Fibroblast of the aortic adventitia (primary cell): Measurements from ENCODE around the gene LSAMP. TPM values are rescaled to one million over a fixed set of nuclear protein-coding genes. Genes with fewer than 3 reads are reported as not detected.

Experiments used
- DNase-seq: peaks from one replicate; pipeline ENCODE4 v3.0.0-alpha.2; 2010; ENCODE audit warnings: low read depth
- H3K4me3 ChIP-seq: 2 replicates; pipeline ENCODE4 v1.5.1; 2011; ENCODE audit warnings: low read depth, mild to moderate bottlenecking, control low read depth, low read length, moderate library complexity
- total RNA-seq: library from RNA; depleted of rRNA; stranded (reverse); fragments of >200 nt; gene quantifications from 2 replicates; pipeline ENCODE4 v1.2.3, GENCODE V29; 2012; ENCODE audit warnings: low replicate concordance
- TF ChIP-seq, protein P1 (sequence below): IDR thresholded peaks from 2 replicates; pipeline ENCODE4 v1.5.1; 2011; ENCODE audit warnings: mild to moderate bottlenecking, low read length, control low read depth, inconsistent platforms; ENCODE audit not compliant: insufficient read depth

The LSAMP gene
- total RNA-seq, 1 donor: 9.8 TPM

DNA sequence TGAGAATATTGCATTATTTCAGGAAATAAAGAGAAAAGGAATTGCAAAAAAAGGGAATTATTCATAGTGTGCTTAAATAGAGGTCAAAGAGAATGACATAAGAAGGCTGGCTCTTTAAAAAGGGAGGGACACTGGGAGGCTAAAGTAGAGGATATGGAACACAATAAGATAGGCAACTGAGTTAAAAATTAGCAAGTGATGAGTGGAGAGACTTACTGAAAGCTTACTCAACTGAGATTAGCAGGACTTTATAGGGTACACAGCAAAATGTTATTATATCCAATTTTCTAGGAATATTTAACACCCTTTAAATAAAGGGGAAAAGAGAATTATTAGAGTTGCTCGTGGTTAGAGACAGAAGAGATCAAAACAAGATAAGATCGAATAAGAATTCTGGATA is 375.2 kb downstream of the LSAMP start:
- H3K4me3 ChIP-seq: no peak overlapping the region
- TF ChIP-seq, protein P1, sequence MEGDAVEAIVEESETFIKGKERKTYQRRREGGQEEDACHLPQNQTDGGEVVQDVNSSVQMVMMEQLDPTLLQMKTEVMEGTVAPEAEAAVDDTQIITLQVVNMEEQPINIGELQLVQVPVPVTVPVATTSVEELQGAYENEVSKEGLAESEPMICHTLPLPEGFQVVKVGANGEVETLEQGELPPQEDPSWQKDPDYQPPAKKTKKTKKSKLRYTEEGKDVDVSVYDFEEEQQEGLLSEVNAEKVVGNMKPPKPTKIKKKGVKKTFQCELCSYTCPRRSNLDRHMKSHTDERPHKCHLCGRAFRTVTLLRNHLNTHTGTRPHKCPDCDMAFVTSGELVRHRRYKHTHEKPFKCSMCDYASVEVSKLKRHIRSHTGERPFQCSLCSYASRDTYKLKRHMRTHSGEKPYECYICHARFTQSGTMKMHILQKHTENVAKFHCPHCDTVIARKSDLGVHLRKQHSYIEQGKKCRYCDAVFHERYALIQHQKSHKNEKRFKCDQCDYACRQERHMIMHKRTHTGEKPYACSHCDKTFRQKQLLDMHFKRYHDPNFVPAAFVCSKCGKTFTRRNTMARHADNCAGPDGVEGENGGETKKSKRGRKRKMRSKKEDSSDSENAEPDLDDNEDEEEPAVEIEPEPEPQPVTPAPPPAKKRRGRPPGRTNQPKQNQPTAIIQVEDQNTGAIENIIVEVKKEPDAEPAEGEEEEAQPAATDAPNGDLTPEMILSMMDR: no peak
- no peak for DNase-seq

DNA sequence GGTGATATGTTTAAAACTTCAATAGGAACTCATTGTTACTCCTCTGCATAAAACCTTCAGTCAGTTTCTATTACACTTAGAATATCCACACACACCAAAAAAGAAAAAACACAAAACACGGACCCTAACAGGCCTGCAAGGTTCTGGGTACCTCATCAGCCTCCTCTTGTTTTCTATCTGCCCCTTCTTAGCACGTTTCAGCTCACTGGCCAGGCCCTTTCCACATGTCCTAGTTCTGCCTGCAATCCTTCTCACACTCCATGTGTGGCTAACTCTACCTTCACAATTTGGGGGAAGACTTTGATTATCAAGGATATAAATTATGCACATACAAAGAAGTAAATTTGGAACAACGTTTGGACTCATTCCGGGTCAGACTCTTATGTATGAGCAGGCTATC is 376.3 kb downstream of the LSAMP start:
- DNase-seq: no peak
- TF ChIP-seq, protein P1: no peak

DNA sequence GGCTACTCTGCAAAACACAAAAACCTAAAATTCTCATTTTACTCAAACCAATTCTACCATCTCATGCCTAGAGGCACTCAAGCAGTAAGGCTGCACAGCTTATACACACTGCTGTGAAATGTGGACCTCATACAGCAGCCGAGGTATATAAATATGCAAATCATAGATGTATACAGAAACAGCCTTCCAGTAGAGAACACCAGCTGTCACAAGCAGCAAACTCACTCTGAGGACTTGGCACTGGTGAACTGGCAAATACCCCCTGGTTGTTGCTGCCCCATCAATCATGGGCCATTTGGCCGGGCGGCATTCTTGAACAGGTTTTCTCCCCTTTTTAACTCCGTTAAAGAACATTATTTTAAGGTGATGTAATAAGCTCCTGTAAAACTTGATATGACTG is 378.0 kb downstream of the LSAMP start:
- TF ChIP-seq, protein P1: no peak

More for the DNA sequence above, 376.3 kb downstream of the LSAMP start:
- H3K4me3 ChIP-seq: no peak overlapping the region

DNA sequence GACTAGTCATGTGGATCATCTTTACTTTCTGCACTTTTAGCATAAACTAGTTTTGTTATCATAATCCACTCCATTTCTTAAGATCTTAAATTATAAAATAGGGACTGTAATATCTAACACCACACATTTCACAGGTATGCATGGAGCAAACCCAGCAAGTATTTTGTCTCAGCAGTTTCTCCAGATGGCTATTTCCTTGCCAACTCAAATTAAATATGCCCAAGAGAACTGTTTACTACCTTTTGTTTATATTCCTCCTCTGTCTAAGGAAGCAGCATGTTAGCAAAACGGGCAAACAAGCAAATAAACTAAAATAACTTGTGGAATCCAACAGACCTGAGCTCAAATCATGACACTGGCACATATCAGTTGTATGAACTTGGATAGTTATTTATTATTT is 379.8 kb downstream of the LSAMP start:
- no peak overlapping the region for H3K4me3 ChIP-seq
- TF ChIP-seq, protein P1: no peak
- no peak for DNase-seq

More for the DNA sequence above, 378.0 kb downstream of the LSAMP start:
- DNase-seq: no peak
- no peak overlapping the region for H3K4me3 ChIP-seq

DNA sequence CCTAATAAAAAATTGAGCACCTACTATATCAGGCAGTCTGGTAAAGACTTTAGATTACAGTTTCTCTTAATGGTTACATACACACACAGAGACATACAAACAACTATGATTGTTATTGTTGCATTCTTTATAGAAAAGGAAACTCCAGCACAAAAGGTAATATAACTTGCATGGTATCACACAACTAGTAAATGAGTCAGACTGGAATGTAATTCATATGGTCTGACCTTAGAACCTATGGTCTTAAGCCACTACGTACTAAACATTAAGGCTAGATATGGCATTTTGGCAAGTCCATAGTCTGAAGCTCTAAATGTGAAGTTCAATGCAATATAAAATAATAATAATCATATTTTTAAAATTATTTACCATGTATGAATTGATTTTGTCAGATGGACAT is 380.6 kb downstream of the LSAMP start:
- TF ChIP-seq, protein P1: no peak
- no peak overlapping the region for H3K4me3 ChIP-seq
- DNase-seq: no peak

DNA sequence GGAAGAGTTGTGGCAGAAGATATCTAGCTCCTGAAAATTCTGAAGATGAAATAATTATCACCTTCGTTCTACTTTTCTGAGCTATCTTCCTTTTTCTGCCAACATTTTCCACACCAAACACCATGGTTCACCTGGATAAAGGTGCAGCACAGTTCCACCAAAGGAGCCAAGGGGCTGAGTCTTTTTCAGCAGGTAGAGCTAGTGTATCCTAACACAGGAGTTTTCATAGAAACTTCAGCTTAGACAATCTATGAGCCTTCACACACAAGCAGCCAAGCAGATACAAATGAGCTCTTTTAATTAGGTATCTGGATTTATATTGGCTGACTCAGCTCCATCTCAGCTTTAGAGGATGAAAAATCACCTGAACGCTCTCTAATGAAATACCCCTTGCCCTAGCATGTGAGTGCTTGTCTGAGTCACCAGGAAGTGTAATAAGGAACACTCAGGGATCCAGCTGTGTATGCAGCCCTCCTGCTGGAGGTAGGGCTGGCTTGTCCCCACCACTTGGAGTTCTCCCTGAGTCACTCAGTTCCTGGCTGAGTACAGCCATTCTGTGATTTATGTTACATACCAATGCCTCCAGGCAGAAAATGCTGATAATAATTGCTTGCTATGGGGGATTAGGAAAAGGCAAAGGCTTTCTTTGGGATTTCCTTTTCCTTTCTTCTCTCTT is 385.7 kb downstream of the LSAMP start:
- H3K4me3 ChIP-seq: no peak overlapping the region
- TF ChIP-seq, protein P1: no peak
- peak; percentile 77 for DNase-seq

DNA sequence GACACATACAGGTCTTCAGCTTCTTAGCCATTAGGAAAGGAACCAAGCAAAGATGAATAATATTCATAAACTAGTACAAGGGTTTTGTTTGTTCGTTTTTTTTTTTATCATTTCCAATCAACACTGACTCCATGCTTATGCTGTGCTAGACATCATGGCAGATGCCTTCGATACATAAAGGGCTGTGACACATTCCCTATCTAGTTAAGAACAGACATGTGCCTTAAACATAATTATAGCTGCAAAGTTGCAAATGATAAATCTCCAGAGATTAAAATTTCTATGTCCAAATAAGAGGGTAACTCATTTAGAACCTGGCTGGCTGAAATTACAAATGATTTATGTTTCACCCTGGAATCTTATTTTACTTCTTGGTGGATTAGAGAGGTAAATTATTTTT is 386.4 kb downstream of the LSAMP start:
- no peak for DNase-seq
- TF ChIP-seq, protein P1: no peak

More for the DNA sequence above, 386.4 kb downstream of the LSAMP start:
- no peak overlapping the region for H3K4me3 ChIP-seq
